H1 (cell line): Measurements from ENCODE around the gene ZNF831.

Source experiments
- EP300 ChIP-seq, 2 experiments: IDR thresholded peaks; 1 replicate in 1 of 2; 2 replicates in 1 of 2; pipeline ENCODE4 v1.6.1; 2011 to 2012; ENCODE audit warnings: low read depth in 2 of 2, low read length in 2 of 2, mild to moderate bottlenecking in 2 of 2, borderline replicate concordance in 1 of 2, inconsistent platforms in 1 of 2, moderate library complexity in 1 of 2
- EZH2 ChIP-seq: fragments of 200-600 bp; sonication (generic); IDR thresholded peaks from 2 replicates; pipeline ENCODE4 v1.7.1; 2012; ENCODE audit warnings: low read depth, mild to moderate bottlenecking, moderate library complexity, low read length, inconsistent platforms; ENCODE audit not compliant: severe bottlenecking
- JUND ChIP-seq: IDR thresholded peaks from 2 replicates; pipeline ENCODE4 v1.6.1; 2011; ENCODE audit warnings: mild to moderate bottlenecking, improper control_type of control experiment, low read length
- MAFK ChIP-seq: IDR thresholded peaks from 2 replicates; pipeline ENCODE4 v1.6.1; 2012; ENCODE audit warnings: low read depth, mild to moderate bottlenecking, improper control_type of control experiment, low read length
- POLR2A ChIP-seq, 2 experiments: IDR thresholded peaks; 1 replicate in 1 of 2; 2 replicates in 1 of 2; pipeline ENCODE4 v1.6.1; 2011; ENCODE audit warnings: low read depth in 2 of 2, low read length in 2 of 2, mild to moderate bottlenecking in 2 of 2; ENCODE audit errors: control extremely low read depth in 1 of 2
- RAD21 ChIP-seq, 2 experiments: IDR thresholded peaks in 1 of 2; conservative IDR thresholded peaks in 1 of 2; 2 replicates each; pipeline ENCODE4 v1.6.1; 2011; ENCODE audit warnings: low read depth in 2 of 2, low read length in 2 of 2, improper control_type of control experiment in 1 of 2, inconsistent platforms in 1 of 2, mild to moderate bottlenecking in 1 of 2, moderate library complexity in 1 of 2
- SRF ChIP-seq: IDR thresholded peaks from 2 replicates; pipeline ENCODE4 v1.6.1; 2011; ENCODE audit warnings: mild to moderate bottlenecking, low read depth, low read length, moderate library complexity
- TF ChIP-seq, protein P1 (sequence below), 3 experiments: IDR thresholded peaks; 1 replicate in 2 of 3; 2 replicates in 1 of 3; pipeline versions ENCODE4 v1.5.1 to v1.6.1; 2011; ENCODE audit warnings: low read length in 3 of 3, mild to moderate bottlenecking in 3 of 3, inconsistent platforms in 2 of 3, low read depth in 1 of 3, moderate library complexity in 1 of 3; ENCODE audit not compliant: insufficient read depth in 1 of 3; ENCODE audit errors: control extremely low read depth in 1 of 3
- TF ChIP-seq, protein P2 (sequence below): IDR thresholded peaks from 2 replicates; pipeline ENCODE4 v1.6.1; 2012; ENCODE audit warnings: inconsistent platforms
- TF ChIP-seq, protein P3 (sequence below): IDR thresholded peaks from 2 replicates; pipeline ENCODE4 v1.6.1; 2011; ENCODE audit warnings: low read length, improper control_type of control experiment

DNA sequence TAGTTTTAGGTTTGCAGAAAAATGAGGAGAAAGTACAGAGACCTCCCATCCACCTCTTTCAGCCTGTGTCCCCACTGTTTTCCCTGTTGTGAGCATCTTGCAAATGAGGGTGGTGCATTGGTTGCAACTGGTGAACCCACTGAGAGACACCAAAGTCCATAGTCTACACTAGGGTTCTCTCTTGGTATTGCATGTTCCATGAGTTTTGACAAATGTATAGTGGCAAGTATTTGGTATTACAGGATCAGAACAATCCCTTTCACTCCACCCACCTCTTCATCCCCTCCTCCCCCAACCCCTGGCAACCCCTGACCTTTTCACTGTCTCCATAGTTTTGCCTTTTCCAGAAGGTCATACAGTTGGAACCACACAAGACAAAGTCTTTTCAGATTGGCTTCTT lies 20.1 kb downstream of the ZNF831 start:
- TF ChIP-seq, protein P1, sequence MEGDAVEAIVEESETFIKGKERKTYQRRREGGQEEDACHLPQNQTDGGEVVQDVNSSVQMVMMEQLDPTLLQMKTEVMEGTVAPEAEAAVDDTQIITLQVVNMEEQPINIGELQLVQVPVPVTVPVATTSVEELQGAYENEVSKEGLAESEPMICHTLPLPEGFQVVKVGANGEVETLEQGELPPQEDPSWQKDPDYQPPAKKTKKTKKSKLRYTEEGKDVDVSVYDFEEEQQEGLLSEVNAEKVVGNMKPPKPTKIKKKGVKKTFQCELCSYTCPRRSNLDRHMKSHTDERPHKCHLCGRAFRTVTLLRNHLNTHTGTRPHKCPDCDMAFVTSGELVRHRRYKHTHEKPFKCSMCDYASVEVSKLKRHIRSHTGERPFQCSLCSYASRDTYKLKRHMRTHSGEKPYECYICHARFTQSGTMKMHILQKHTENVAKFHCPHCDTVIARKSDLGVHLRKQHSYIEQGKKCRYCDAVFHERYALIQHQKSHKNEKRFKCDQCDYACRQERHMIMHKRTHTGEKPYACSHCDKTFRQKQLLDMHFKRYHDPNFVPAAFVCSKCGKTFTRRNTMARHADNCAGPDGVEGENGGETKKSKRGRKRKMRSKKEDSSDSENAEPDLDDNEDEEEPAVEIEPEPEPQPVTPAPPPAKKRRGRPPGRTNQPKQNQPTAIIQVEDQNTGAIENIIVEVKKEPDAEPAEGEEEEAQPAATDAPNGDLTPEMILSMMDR (IDR thresholded peaks at IDR 0.05; ENCODE audit: control extremely low read depth in 1 of 3, insufficient read depth in 1 of 3, low read depth in 1 of 3, low read length in 3 of 3): no peak
- TF ChIP-seq, protein P2, sequence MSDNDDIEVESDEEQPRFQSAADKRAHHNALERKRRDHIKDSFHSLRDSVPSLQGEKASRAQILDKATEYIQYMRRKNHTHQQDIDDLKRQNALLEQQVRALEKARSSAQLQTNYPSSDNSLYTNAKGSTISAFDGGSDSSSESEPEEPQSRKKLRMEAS: no peak
- no peak for TF ChIP-seq POLR2A (IDR thresholded peaks at IDR 0.05; ENCODE audit: control extremely low read depth in 1 of 2, low read depth in 2 of 2, low read length in 2 of 2)
- no peak for TF ChIP-seq EP300 (IDR thresholded peaks at IDR 0.05; ENCODE audit: borderline replicate concordance in 1 of 2, low read depth in 2 of 2, low read length in 2 of 2)
- TF ChIP-seq MAFK: no peak
- TF ChIP-seq, protein P3, sequence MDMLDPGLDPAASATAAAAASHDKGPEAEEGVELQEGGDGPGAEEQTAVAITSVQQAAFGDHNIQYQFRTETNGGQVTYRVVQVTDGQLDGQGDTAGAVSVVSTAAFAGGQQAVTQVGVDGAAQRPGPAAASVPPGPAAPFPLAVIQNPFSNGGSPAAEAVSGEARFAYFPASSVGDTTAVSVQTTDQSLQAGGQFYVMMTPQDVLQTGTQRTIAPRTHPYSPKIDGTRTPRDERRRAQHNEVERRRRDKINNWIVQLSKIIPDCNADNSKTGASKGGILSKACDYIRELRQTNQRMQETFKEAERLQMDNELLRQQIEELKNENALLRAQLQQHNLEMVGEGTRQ: no peak
- TF ChIP-seq EZH2: no peak
- TF ChIP-seq SRF: no peak
- TF ChIP-seq RAD21 (IDR thresholded peaks at IDR 0.05 in 1 of 2, conservative IDR thresholded peaks at IDR 0.05 in 1 of 2; ENCODE audit: low read depth in 2 of 2, low read length in 2 of 2): no peak
- no peak for TF ChIP-seq JUND
